ENCODE data around the gene BRWD1.

The BRWD1 gene

DNA sequence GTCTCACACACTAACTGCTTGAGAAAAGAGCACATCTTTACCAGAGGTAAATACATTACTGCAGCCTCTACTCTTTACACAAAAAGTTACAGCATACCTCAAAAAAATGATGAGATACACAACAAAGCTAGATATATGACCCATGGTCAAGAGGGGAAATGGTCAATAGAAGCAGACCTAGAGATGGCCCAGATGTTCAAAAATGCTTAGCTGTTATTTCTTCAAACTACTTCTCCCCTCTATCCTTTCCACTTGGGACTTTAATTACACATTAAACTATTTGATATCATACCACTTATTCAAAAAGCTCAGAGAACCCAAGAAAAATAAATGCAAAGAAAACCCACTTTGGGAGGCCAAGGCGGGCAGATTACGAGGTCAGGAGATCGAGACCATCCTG, 12.8 kb downstream of the BRWD1 start:
- Histone ChIP-seq H3K4me1 (ENCODE audit: insufficient read depth, low read length, severe bottlenecking) (no peaks in the 10 kb centered on the region), H4K20me1 (ENCODE audit: insufficient read depth, low read length) (no peaks in the 10 kb centered on the region), H3F3A (ENCODE audit: insufficient read depth, low read length) (no peaks in the 10 kb centered on the region), H2AFZ (ENCODE audit: low read length) (no peak overlapping the region), H3K27ac (ENCODE audit: low read depth, low read length, poor library complexity, severe bottlenecking) (no peak overlapping the region), H3K4me2 (ENCODE audit: low read length) (no peak overlapping the region), H3K9me3 (ENCODE audit: low read length) (0 out of 2 replicates have a peak, but pooled peaks cover 3% of the 10 kb centered on the region), H3K79me2 (ENCODE audit: insufficient read depth, low read length) (peaks cover 13% of the 10 kb centered on the region; the same call in 1 of the 2 replicates), H3K36me3 (ENCODE audit: insufficient read depth, low read length) (peaks cover 94% of the 10 kb centered on the region), H3K27me3 (ENCODE audit: insufficient read depth, low read length) (no peaks in the 10 kb centered on the region), H3K9ac (ENCODE audit: low read length) (no peak overlapping the region), H3K9me2 (ENCODE audit: low read depth, low read length) (no peaks in the 10 kb centered on the region), H3K4me3 (ENCODE audit: low read depth, low read length, poor library complexity, severe bottlenecking) (no peak overlapping the region)
- TF ChIP-seq, protein P1, sequence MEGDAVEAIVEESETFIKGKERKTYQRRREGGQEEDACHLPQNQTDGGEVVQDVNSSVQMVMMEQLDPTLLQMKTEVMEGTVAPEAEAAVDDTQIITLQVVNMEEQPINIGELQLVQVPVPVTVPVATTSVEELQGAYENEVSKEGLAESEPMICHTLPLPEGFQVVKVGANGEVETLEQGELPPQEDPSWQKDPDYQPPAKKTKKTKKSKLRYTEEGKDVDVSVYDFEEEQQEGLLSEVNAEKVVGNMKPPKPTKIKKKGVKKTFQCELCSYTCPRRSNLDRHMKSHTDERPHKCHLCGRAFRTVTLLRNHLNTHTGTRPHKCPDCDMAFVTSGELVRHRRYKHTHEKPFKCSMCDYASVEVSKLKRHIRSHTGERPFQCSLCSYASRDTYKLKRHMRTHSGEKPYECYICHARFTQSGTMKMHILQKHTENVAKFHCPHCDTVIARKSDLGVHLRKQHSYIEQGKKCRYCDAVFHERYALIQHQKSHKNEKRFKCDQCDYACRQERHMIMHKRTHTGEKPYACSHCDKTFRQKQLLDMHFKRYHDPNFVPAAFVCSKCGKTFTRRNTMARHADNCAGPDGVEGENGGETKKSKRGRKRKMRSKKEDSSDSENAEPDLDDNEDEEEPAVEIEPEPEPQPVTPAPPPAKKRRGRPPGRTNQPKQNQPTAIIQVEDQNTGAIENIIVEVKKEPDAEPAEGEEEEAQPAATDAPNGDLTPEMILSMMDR (IDR thresholded peaks at IDR 0.05; ENCODE audit: low read length): no peak
- TF ChIP-seq EZH2 (IDR thresholded peaks at IDR 0.05; ENCODE audit: borderline replicate concordance, low read length): no peak

DNA sequence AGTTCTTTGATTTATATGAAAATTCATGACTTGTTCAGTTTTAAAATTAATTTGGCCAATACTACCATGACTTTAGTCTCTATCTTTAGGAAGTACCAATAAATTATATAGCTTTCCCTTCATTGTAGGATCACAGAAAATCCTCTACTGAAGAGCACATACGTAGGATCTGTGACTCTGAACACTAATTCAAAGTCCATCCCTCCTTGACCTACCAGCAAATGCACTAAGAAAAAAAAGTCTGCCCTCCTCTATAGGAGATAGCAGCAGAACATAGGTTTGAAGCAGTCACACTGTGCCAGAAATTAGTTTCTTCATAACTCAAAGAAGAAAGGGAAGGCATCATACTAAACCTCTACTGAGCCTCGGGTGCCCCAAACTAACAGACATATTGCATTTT, 16.5 kb downstream of the BRWD1 start:
- no peak overlapping the region for H3K4me2 ChIP-seq (ENCODE audit: low read length)
- H3K36me3 ChIP-seq (ENCODE audit: insufficient read depth, low read length): peaks cover 98% of the 10 kb centered on the region
- no peak overlapping the region for H3K9ac ChIP-seq (ENCODE audit: low read length)
- no peaks in the 10 kb centered on the region for H4K20me1 ChIP-seq (ENCODE audit: insufficient read depth, low read length)
- peaks cover 18% of the 10 kb centered on the region; the same call in 1 of the 2 replicates for H3K79me2 ChIP-seq (ENCODE audit: insufficient read depth, low read length)
- H2AFZ ChIP-seq (ENCODE audit: low read length): no peak overlapping the region
- no peak overlapping the region for H3K4me3 ChIP-seq (ENCODE audit: low read depth, low read length, poor library complexity, severe bottlenecking)
- H3K4me1 ChIP-seq (ENCODE audit: insufficient read depth, low read length, severe bottlenecking): no peaks in the 10 kb centered on the region
- H3K9me2 ChIP-seq (ENCODE audit: low read depth, low read length): no peaks in the 10 kb centered on the region
- no peak for TF ChIP-seq EZH2 (IDR thresholded peaks at IDR 0.05; ENCODE audit: borderline replicate concordance, low read length)
- TF ChIP-seq, protein P1 (IDR thresholded peaks at IDR 0.05; ENCODE audit: low read length): no peak
- H3K27ac ChIP-seq (ENCODE audit: low read depth, low read length, poor library complexity, severe bottlenecking): no peak overlapping the region
- no peaks in the 10 kb centered on the region for H3K27me3 ChIP-seq (ENCODE audit: insufficient read depth, low read length)
- no peaks in the 10 kb centered on the region for H3F3A ChIP-seq (ENCODE audit: insufficient read depth, low read length)
- 0 out of 2 replicates have a peak, but pooled peaks cover 3% of the 10 kb centered on the region for H3K9me3 ChIP-seq (ENCODE audit: low read length)

DNA sequence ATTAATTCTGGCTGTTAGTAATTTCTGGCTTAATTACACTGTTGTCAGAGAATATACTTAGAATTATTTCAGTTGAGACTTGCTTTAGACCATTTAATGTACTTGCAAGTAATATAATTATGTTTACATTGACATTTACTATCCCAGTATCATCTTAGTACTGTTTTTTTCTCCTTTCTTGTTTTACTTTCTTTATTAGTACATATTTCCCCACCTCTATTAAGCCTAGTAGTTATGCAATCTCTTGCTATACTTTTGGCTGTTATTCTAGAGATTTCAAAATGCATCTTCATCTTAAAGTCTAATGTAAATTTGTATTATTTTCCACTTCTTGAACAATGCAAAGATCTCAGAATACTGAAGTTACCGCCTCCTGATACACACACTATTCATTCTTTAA, 24.4 kb downstream of the BRWD1 start:
- Histone ChIP-seq H3K27me3 (ENCODE audit: insufficient read depth, low read length) (no peaks in the 10 kb centered on the region), H3K9ac (ENCODE audit: low read length) (no peak overlapping the region), H3K27ac (ENCODE audit: low read depth, low read length, poor library complexity, severe bottlenecking) (no peak overlapping the region), H3K36me3 (ENCODE audit: insufficient read depth, low read length) (peaks cover 89% of the 10 kb centered on the region), H2AFZ (ENCODE audit: low read length) (no peak overlapping the region), H3F3A (ENCODE audit: insufficient read depth, low read length) (no peaks in the 10 kb centered on the region), H3K4me2 (ENCODE audit: low read length) (no peak overlapping the region), H3K4me1 (ENCODE audit: insufficient read depth, low read length, severe bottlenecking) (no peaks in the 10 kb centered on the region), H4K20me1 (ENCODE audit: insufficient read depth, low read length) (no peaks in the 10 kb centered on the region), H3K9me2 (ENCODE audit: low read depth, low read length) (no peaks in the 10 kb centered on the region), H3K79me2 (ENCODE audit: insufficient read depth, low read length) (peaks cover 21% of the 10 kb centered on the region; the same call in 1 of the 2 replicates), H3K9me3 (ENCODE audit: low read length) (peaks cover 7% of the 10 kb centered on the region; the same call in 1 of the 2 replicates), H3K4me3 (ENCODE audit: low read depth, low read length, poor library complexity, severe bottlenecking) (no peak overlapping the region)
- TF ChIP-seq EZH2 (IDR thresholded peaks at IDR 0.05; ENCODE audit: borderline replicate concordance, low read length): no peak
- TF ChIP-seq, protein P1 (IDR thresholded peaks at IDR 0.05; ENCODE audit: low read length): no peak

Measured in OCI-LY1 (cell line).